GM18870 (cell line): ENCODE measurements around the gene FGF18.
"Not testable (repeated sequence)": the region's sequence is repeated elsewhere in the genome, so short reads cannot be mapped to it uniquely, and the experiment has no call there.

Experiments used
- ATAC-seq: cut with Tn5 transposase; IDR thresholded peaks from one replicate; pipeline ENCODE4 v1.9.1; 2021; ENCODE audit warnings: moderate library complexity; ENCODE audit not compliant: unreplicated experiment

The FGF18 gene

GRCh38 chr5:171494452-171495121, 75.1 kb downstream of the FGF18 start:
- ATAC-seq, result no peak

- ATAC-seq, result no peak
Observed at GRCh38 chr5:171495122-171495700, 75.8 kb downstream of the FGF18 start.

DNA sequence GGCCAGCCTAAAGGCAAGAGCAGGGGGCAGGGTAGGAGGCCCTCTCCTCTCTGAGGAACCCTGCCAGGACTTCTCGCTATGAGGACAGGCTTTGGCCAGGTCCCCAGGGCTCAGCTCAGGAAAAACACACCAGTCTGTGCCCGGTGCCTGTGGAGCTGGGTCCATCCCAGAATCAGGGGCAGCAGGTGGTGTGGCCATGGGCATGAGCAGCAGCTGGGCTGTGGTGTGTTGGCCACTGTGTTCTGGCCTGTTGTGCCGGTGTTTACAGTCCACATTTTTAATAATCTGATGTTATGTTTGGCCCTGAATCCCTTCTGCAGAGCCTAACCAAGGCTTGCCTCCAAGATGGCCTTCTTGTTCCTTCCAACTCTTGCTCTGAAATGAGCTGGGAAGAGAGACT, 77.0 kb downstream of the FGF18 start:
- no peak for ATAC-seq

GRCh38 chr5:171497494-171497893, 78.0 kb downstream of the FGF18 start:
- not testable (repeated sequence) for ATAC-seq

DNA sequence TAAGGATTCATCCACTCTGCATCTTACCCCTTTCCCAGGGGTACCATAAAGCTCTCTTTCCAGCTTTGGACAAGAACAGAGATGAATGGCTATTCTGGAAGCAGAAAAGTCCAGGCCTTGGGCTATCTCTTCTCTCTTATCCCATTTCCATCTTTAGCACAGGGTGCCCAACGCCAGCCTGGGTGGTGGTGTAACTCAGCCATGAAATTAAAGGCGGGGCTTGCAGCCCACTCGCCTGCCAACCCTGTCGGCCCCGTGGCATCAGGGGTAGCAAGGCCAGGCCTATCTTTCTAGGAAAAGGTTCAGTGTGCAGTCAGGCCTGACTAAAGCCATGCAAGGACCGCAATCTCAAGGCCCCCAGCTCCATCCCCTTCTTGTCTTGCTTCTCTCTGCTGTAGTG, 78.7 kb downstream of the FGF18 start:
- no peak for ATAC-seq

DNA sequence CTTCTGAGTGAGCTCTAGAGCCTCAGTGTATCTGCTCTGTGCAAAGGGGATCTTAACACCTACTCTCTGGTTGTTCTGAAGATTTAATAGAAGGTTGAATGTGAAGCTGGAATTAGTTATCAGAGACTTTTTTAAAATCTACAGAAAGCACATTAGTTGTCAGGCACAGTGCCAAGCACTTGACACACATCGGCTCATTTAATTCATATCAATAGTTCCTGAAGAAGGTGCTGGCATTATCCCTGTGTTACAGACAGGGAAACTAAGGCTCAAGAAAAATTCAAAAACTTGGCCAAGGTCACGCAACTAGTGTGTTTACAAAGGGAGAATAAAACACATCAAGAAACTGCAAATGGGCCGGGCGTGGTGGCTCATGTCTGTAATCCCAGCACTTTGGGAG, 80.2 kb downstream of the FGF18 start:
- no peak for ATAC-seq

GRCh38 chr5:171505473-171506043, 86.1 kb downstream of the FGF18 start:
- ATAC-seq, result no peak

- ATAC-seq, result no peak
Observed at GRCh38 chr5:171506951-171507350, 87.5 kb downstream of the FGF18 start.
